Esophagus muscularis mucosa (tissue), 4 donors: ENCODE results near the gene SDE2.

Experiments used
- CTCF ChIP-seq, 3 experiments: fragments of 200-600 bp in 2 of 3; fragments of 450-650 bp in 1 of 3; sonication (generic) in 2 of 3; IDR thresholded peaks; one replicate each; pipeline ENCODE4 v1.5.1; 2017 to 2019; ENCODE audit warnings: antibody characterized with exemption in 3 of 3, mild to moderate bottlenecking in 2 of 3, moderate library complexity in 1 of 3
- EP300 ChIP-seq: sonication (generic); formaldehyde crosslinking; IDR thresholded peaks from one replicate; pipeline ENCODE4 v1.6.1; 2017; ENCODE audit warnings: antibody characterized with exemption
- POLR2A ChIP-seq: fragments of 450-650 bp; IDR thresholded peaks from one replicate; pipeline ENCODE4 v1.6.1; 2017; ENCODE audit warnings: antibody characterized with exemption, moderate library complexity, mild to moderate bottlenecking, low read depth
- POLR2AphosphoS5 ChIP-seq, 2 donors: sonication (generic); formaldehyde crosslinking; IDR thresholded peaks; one replicate each; pipeline ENCODE4 v1.6.1; 2017; ENCODE audit warnings: antibody characterized with exemption in 2 of 2

DNA sequence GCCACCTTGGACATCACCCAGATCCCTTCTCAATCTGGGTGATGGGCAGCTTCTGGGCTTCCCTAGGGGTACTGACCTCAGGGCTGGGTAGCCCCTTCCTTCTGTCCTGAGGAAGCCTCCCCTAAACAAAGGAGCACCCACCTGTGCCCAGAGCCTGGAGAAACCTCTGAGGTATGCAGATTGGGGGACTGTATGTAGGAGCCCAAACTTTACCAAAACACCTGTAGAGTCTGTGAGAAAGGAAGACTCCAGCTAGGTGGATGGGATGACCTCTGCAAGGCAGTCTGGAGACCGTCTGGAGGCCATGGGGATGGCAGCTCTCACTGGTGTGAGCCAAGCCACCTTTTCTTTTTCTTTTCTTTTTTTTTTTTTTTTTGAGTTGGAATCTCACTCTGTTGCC lies 44.4 kb downstream of the SDE2 start:
- TF ChIP-seq EP300 (no peak), POLR2AphosphoS5 (IDR thresholded peaks at IDR 0.05) (no peak), CTCF (IDR thresholded peaks at IDR 0.05) (no peak), POLR2A (no peak)
